Measurements from ENCODE around the gene ELOVL6. TPM values are rescaled to one million over a fixed set of nuclear protein-coding genes. Genes with fewer than 3 reads are reported as not detected.

Gene ELOVL6
- total RNA-seq, 1 donor from 2014 or later = 4.7 TPM

DNA sequence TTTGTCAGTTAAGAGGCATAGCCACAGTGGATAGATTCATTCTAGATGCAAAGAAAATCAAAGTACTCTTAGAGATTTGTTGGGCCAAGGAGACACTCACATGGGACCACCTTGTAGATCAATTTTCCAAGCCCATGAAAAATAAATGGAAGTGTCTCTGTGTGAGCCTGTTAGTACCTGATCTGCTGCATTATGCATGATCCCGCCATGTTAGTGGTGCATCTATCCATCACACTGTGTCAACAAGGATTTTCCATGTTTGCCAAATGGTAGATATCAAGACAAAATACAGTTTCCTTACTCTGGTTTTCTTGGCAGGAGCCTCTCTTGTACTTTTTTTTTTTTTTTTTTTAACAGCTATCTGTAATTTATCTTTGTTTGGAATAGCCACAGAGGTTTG, 173.4 kb downstream of the ELOVL6 start:
- no peak for ATAC-seq
- no peak overlapping the region for H3K4me3 ChIP-seq
- H3K36me3 ChIP-seq = no peaks in the 10 kb centered on the region
- TF ChIP-seq CTCF (IDR thresholded peaks at IDR 0.05) = no peak
- peaks cover 20% of the 10 kb centered on the region for H3K27me3 ChIP-seq
- no peak overlapping the region for H3K27ac ChIP-seq
- no peaks in the 10 kb centered on the region for H3K4me1 ChIP-seq
- intact Hi-C loops (cut with DNase I) = no loop called here
- H3K9me3 ChIP-seq = no peaks in the 10 kb centered on the region
- DNase-seq = no peak

DNA sequence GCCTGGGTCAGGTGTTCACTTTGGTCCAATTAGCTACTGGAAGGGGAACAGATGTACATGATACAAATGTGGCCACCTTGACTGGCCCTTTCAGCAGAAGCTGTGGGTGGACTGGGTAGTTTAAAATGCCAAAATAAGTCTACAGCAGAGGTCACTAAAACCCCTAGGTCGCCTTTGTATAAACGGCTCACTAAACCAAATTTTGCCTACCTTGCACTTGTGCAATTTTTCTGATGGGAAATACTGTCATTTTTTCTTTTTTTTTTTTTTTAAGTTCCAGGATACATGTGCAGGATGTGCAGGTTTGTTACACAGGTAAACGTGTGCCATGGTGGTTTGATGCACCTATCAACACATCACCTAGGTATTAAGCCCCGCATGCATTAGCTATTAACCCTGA, 176.0 kb downstream of the ELOVL6 start:
- H3K4me3 ChIP-seq = no peak overlapping the region
- no peak for TF ChIP-seq CTCF (IDR thresholded peaks at IDR 0.05)
- H3K9me3 ChIP-seq = no peaks in the 10 kb centered on the region
- DNase-seq = no peak
- H3K36me3 ChIP-seq = no peaks in the 10 kb centered on the region
- no peak for ATAC-seq
- no peaks in the 10 kb centered on the region for H3K4me1 ChIP-seq
- no peak overlapping the region for H3K27ac ChIP-seq
- intact Hi-C loops (cut with DNase I) = no loop called here
- peaks cover 12% of the 10 kb centered on the region for H3K27me3 ChIP-seq

- no peaks in the 10 kb centered on the region for H3K36me3 ChIP-seq
- intact Hi-C loops (cut with DNase I) = no loop called here
- no peak overlapping the region for H3K4me3 ChIP-seq
These were observed 177.6 kb downstream of the ELOVL6 start for GRCh38 chr4:110020646-110021443.

GRCh38 chr4:110020139-110020538, 178.3 kb downstream of the ELOVL6 start:
- ATAC-seq (no peak), DNase-seq (no peak)
- no peaks in the 10 kb centered on the region for H3K4me1 ChIP-seq
- intact Hi-C loops (cut with DNase I) = no loop called here
- no peaks in the 10 kb centered on the region for H3K9me3 ChIP-seq
- H3K27ac ChIP-seq = no peak overlapping the region
- H3K4me3 ChIP-seq = no peak overlapping the region
- H3K27me3 ChIP-seq = peaks cover 3% of the 10 kb centered on the region
- no peak for TF ChIP-seq CTCF (IDR thresholded peaks at IDR 0.05)
- no peaks in the 10 kb centered on the region for H3K36me3 ChIP-seq

More at GRCh38 chr4:110020646-110021443, 177.6 kb downstream of the ELOVL6 start:
- ATAC-seq (no peak), DNase-seq (no peak)
- peaks cover 3% of the 10 kb centered on the region for H3K27me3 ChIP-seq
- H3K27ac ChIP-seq = no peak overlapping the region
- TF ChIP-seq CTCF (IDR thresholded peaks at IDR 0.05) = no peak
- no peaks in the 10 kb centered on the region for H3K9me3 ChIP-seq
- no peaks in the 10 kb centered on the region for H3K4me1 ChIP-seq

DNA sequence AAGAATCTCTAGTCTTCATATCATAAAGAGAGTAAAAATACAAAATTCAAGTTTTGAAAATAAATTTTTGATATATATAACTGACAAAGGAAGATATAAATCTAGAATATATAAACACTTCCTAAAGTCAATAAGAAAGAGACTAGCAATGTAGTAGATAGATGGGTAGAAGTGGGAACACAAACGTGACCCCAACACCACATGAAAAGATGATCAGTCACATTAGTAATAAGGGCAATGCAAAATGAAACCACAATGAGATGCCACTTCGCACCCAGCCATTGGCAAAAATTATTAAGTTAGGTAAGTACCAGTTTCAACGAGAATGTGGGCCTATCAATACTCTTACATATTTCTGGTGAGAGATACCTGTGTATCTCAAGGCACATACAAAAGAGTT, 179.3 kb downstream of the ELOVL6 start:
- DNase-seq (no peak), ATAC-seq (no peak)
- no peak overlapping the region for H3K27ac ChIP-seq
- H3K36me3 ChIP-seq = no peaks in the 10 kb centered on the region
- no peaks in the 10 kb centered on the region for H3K4me1 ChIP-seq
- TF ChIP-seq CTCF (IDR thresholded peaks at IDR 0.05) = no peak
- H3K4me3 ChIP-seq = no peak overlapping the region
- intact Hi-C loops (cut with DNase I) = no loop called here
- H3K9me3 ChIP-seq = no peaks in the 10 kb centered on the region
- H3K27me3 ChIP-seq = peaks cover 7% of the 10 kb centered on the region

Measured in upper lobe of right lung (tissue), 1 donor.